Measurements from ENCODE around the gene ALDH2.
A peak's percentile ranks its signal among the peaks of the same experiment; 100 is the strongest.
"Not testable (repeated sequence)": the region's sequence is repeated elsewhere in the genome, so short reads cannot be mapped to it uniquely, and the experiment has no call there.

ALDH2 gene

GRCh38 chr12:111827907-111828306 lies 61.2 kb downstream of the ALDH2 start:
- Histone ChIP-seq H3K36me3 (replicated peaks) (no peaks in the 10 kb centered on the region), H3K4me3 (ENCODE audit: low read depth, low read length) (no peak overlapping the region), H3K27ac (no peak overlapping the region), H3K27me3 (replicated peaks) (no peaks in the 10 kb centered on the region)
- in situ Hi-C loops (cut with HindIII; ENCODE audit: low pct_ligation_motif_present, low sequenced_read_pairs) = no loop called here
- no peak for DNase-seq
- TF ChIP-seq CTCF (IDR thresholded peaks at IDR 0.05; ENCODE audit: low read depth, low read length, missing control alignments) = no peak

GRCh38 chr12:111828338-111828979 lies 61.7 kb downstream of the ALDH2 start:
- H3K27me3 ChIP-seq (replicated peaks) = no peaks in the 10 kb centered on the region
- no peak for TF ChIP-seq CTCF (IDR thresholded peaks at IDR 0.05; ENCODE audit: low read depth, low read length, missing control alignments)
- no peak overlapping the region for H3K27ac ChIP-seq
- no peak overlapping the region for H3K4me3 ChIP-seq (ENCODE audit: low read depth, low read length)
- DNase-seq = no peak
- in situ Hi-C loops (cut with HindIII; ENCODE audit: low pct_ligation_motif_present, low sequenced_read_pairs) = no loop called here
- no peaks in the 10 kb centered on the region for H3K36me3 ChIP-seq (replicated peaks)

- H3K36me3 ChIP-seq (replicated peaks); H3K27me3 ChIP-seq (replicated peaks); in situ Hi-C loops (cut with HindIII; ENCODE audit: low pct_ligation_motif_present, low sequenced_read_pairs); DNase-seq; H3K27ac ChIP-seq; H3K4me3 ChIP-seq (ENCODE audit: low read depth, low read length): not testable (repeated sequence)
Observed at GRCh38 chr12:111829635-111830034, 62.9 kb downstream of the ALDH2 start.

- in situ Hi-C loops (cut with HindIII; ENCODE audit: low pct_ligation_motif_present, low sequenced_read_pairs) = not testable (repeated sequence)
Observed at GRCh38 chr12:111834740-111835386, 68.1 kb downstream of the ALDH2 start.

GRCh38 chr12:111835531-111836181 lies 68.9 kb downstream of the ALDH2 start:
- H3K27me3 ChIP-seq (replicated peaks); H3K4me3 ChIP-seq (ENCODE audit: low read depth, low read length); in situ Hi-C loops (cut with HindIII; ENCODE audit: low pct_ligation_motif_present, low sequenced_read_pairs); H3K36me3 ChIP-seq (replicated peaks); DNase-seq; H3K27ac ChIP-seq: not testable (repeated sequence)

More at GRCh38 chr12:111834740-111835386, 68.1 kb downstream of the ALDH2 start:
- DNase-seq; H3K36me3 ChIP-seq (replicated peaks); H3K27ac ChIP-seq; H3K27me3 ChIP-seq (replicated peaks); H3K4me3 ChIP-seq (ENCODE audit: low read depth, low read length): not testable (repeated sequence)

GRCh38 chr12:111838353-111838752 lies 71.6 kb downstream of the ALDH2 start:
- in situ Hi-C loops (cut with HindIII; ENCODE audit: low pct_ligation_motif_present, low sequenced_read_pairs) = no loop called here
- no peak for TF ChIP-seq CTCF (IDR thresholded peaks at IDR 0.05; ENCODE audit: low read depth, low read length, missing control alignments)
- H3K27me3 ChIP-seq (replicated peaks) = no peaks in the 10 kb centered on the region
- no peak for DNase-seq
- H3K36me3 ChIP-seq (replicated peaks) = no peaks in the 10 kb centered on the region
- no peak overlapping the region for H3K4me3 ChIP-seq (ENCODE audit: low read depth, low read length)
- H3K27ac ChIP-seq = no peak overlapping the region

GRCh38 chr12:111840807-111841206 lies 74.1 kb downstream of the ALDH2 start:
- Histone ChIP-seq H3K27me3 (replicated peaks) (no peaks in the 10 kb centered on the region), H3K27ac (peak overlapping the region; percentile 99), H3K4me3 (ENCODE audit: low read depth, low read length) (peak overlapping the region; percentile 94), H3K36me3 (replicated peaks) (peaks cover 3% of the 10 kb centered on the region)
- no peak for TF ChIP-seq CTCF (IDR thresholded peaks at IDR 0.05; ENCODE audit: low read depth, low read length, missing control alignments)
- in situ Hi-C loops (cut with HindIII; ENCODE audit: low pct_ligation_motif_present, low sequenced_read_pairs) = no loop called here
- DNase-seq = no peak
